Breast epithelium (tissue), 3 donors: ENCODE measurements around the gene DIS3L2.

Source experiments
- CTCF ChIP-seq, 3 donors: fragments of 450-650 bp; IDR thresholded peaks; one replicate each; pipeline ENCODE4 v1.5.1; 2016 to 2017; ENCODE audit warnings: antibody characterized with exemption in 3 of 3, mild to moderate bottlenecking in 3 of 3, moderate library complexity in 3 of 3
- POLR2A ChIP-seq: fragments of 450-650 bp; IDR thresholded peaks from one replicate; pipeline ENCODE4 v1.6.1; 2016; ENCODE audit warnings: antibody characterized with exemption, mild to moderate bottlenecking, moderate library complexity
- POLR2AphosphoS5 ChIP-seq, 3 donors: sonication (generic); formaldehyde crosslinking; IDR thresholded peaks; one replicate each; pipeline ENCODE4 v1.6.1; 2017; ENCODE audit warnings: antibody characterized with exemption in 3 of 3

GRCh38 chr2:231918501-231919330 lies 42.8 kb upstream of the DIS3L2 start:
- TF ChIP-seq CTCF (IDR thresholded peaks at IDR 0.05): no peak
- no peak for TF ChIP-seq POLR2A
- no peak for TF ChIP-seq POLR2AphosphoS5 (IDR thresholded peaks at IDR 0.05)
